Right lung (tissue), 10 donors: ENCODE results near the gene C22orf23. TPM values are rescaled to one million over a fixed set of nuclear protein-coding genes. Genes with fewer than 3 reads are reported as not detected.

Experiments
- DNase-seq, 2 donors: peaks; one replicate each; pipeline ENCODE4 v3.0.0-alpha.2; 2013
- long read RNA-seq, 8 donors: transcript quantifications; one replicate each; lab custom pipeline, GENCODE V29; 2026
- polyA plus RNA-seq, 5 donors: library from polyadenylated mRNA; unstranded; fragments of 120-200 nt; gene quantifications; one replicate each; pipeline versions ENCODE4 v1.2.1 to v1.2.3, GENCODE V29; 2013; ENCODE audit warnings: inconsistent platforms in 1 of 5, low replicate concordance in 1 of 5; ENCODE audit not compliant: insufficient read length in 5 of 5, insufficient read depth in 1 of 5

The C22orf23 gene
- 1 to 10 TPM; 3.9 to 6.8 (median 4.4) TPM for polyA plus RNA-seq
- long read RNA-seq, donor 1, partial matches to known transcripts: 69 of 295 reads
- long read RNA-seq, donor 1, other reads (novel, unspliced or antisense): 225 of 295 reads
- long read RNA-seq, donor 2: 0 reads
- long read RNA-seq, donor 3, partial matches to known transcripts: 0 of 1 reads
- long read RNA-seq, donor 3, other reads (novel, unspliced or antisense): 0 of 1 reads
- long read RNA-seq, donor 4, partial matches to known transcripts: 21 of 21 reads
- long read RNA-seq, donor 4, other reads (novel, unspliced or antisense): 0 of 21 reads
- long read RNA-seq, donor 5, partial matches to known transcripts: 8 of 8 reads
- long read RNA-seq, donor 5, other reads (novel, unspliced or antisense): 0 of 8 reads
- long read RNA-seq, donor 6, partial matches to known transcripts: 12 of 12 reads
- long read RNA-seq, donor 6, other reads (novel, unspliced or antisense): 0 of 12 reads
- long read RNA-seq, donor 7, partial matches to known transcripts: 194 of 201 reads
- long read RNA-seq, donor 7, other reads (novel, unspliced or antisense): 7 of 201 reads
- long read RNA-seq, donor 8: 0 reads

GRCh38 chr22:37953437-37954179, at the start of gene C22orf23, which contains the start of gene POLR2F:
C22orf23 (minus strand) TSS chr22:37953601; CDS start chr22:37953149, 452 bp downstream.
POLR2F (plus strand) TSS chr22:37953699; CDS start chr22:37953788, 89 bp downstream.
- peak; percentile 93 to 97 for DNase-seq

- DNase-seq: no peak
These were observed 46.4 kb upstream of the C22orf23 start for GRCh38 chr22:37999640-38000272.

GRCh38 chr22:37999236-37999635, 45.8 kb upstream of the C22orf23 start:
- DNase-seq: no peak

GRCh38 chr22:37998543-37998942, 45.1 kb upstream of the C22orf23 start:
- DNase-seq: no peak

GRCh38 chr22:37996515-37997246, 43.3 kb upstream of the C22orf23 start:
- DNase-seq: no peak

GRCh38 chr22:37996079-37996478, 42.7 kb upstream of the C22orf23 start:
- no peak for DNase-seq

- DNase-seq: no peak
These were observed 42.1 kb upstream of the C22orf23 start for GRCh38 chr22:37995460-37995859.

GRCh38 chr22:37994982-37995381, 41.6 kb upstream of the C22orf23 start:
- no peak for DNase-seq

GRCh38 chr22:37994049-37994448, 40.6 kb upstream of the C22orf23 start:
- DNase-seq: no peak

- no peak for DNase-seq
These were observed 38.5 kb upstream of the C22orf23 start for GRCh38 chr22:37991731-37992442.

- no peak for DNase-seq
These were observed 37.5 kb upstream of the C22orf23 start for GRCh38 chr22:37990862-37991261.

GRCh38 chr22:37990301-37990700, 36.9 kb upstream of the C22orf23 start:
- peak; percentile 20 to 37 for DNase-seq

GRCh38 chr22:37989146-37990045, 36.0 kb upstream of the C22orf23 start:
- DNase-seq: no peak

GRCh38 chr22:37986371-37986770, 33.0 kb upstream of the C22orf23 start:
- DNase-seq: no peak

- no peak for DNase-seq
These were observed 32.4 kb upstream of the C22orf23 start for GRCh38 chr22:37985751-37986281.

- DNase-seq: no peak
These were observed 31.7 kb upstream of the C22orf23 start for GRCh38 chr22:37985050-37985585.

GRCh38 chr22:37983860-37984791, 30.7 kb upstream of the C22orf23 start, which contains the start of gene SOX10:
SOX10 (minus strand) TSS chr22:37984555; CDS start chr22:37983784, 771 bp downstream.
- DNase-seq: no peak
